HS-27A (cell line): ENCODE measurements around the gene RBFOX2.
"Not testable (repeated sequence)": the region's sequence is repeated elsewhere in the genome, so short reads cannot be mapped to it uniquely, and the experiment has no call there.

Experiments
- DNase-seq: peaks from one replicate; pipeline ENCODE4 v3.0.0-alpha.2; 2012; ENCODE audit warnings: low read depth, missing footprints

RBFOX2 gene

DNA sequence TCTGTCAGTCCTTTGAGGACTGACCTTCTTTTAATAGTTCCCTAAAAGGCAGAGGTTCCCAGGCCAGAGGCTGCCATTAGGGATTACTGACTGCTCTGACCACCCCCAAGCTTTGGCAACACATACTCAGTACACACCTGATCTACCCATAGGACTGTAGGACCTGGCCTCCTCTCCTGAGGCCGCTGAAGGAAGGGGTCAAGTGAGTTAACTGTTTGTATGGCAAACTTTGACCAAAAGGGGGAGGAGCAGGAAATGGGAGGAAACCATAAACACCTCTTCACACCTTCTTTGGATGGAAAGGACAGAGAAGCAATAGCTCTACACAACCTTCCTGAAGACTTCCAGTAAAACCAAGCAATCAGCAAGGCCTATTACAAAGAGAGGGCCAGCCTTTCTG is 207.0 kb downstream of the RBFOX2 start:
- DNase-seq, result no peak

GRCh38 chr22:35819421-35819820 is 209.2 kb downstream of the RBFOX2 start:
- no peak for DNase-seq

GRCh38 chr22:35818897-35819296 is 209.7 kb downstream of the RBFOX2 start:
- DNase-seq, result no peak

DNA sequence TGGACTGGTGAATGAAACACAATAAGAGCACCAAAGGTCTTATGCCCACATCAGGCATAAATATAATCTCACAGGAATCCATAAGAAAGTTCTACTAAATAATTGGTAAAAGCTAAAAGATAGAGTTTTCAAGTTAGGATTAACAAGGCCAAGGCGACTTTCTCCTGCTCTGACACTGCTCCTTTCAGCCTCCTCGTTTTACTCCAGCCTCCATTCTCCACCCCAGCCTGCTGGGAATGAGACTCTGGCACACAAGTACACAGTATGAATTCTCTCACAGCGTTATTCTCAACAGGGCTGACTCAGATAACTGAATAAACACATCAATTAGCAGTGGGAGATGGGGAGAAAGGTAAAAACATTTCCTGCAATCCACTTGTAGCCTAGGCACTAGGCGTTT is 216.0 kb downstream of the RBFOX2 start:
- DNase-seq, result no peak

DNA sequence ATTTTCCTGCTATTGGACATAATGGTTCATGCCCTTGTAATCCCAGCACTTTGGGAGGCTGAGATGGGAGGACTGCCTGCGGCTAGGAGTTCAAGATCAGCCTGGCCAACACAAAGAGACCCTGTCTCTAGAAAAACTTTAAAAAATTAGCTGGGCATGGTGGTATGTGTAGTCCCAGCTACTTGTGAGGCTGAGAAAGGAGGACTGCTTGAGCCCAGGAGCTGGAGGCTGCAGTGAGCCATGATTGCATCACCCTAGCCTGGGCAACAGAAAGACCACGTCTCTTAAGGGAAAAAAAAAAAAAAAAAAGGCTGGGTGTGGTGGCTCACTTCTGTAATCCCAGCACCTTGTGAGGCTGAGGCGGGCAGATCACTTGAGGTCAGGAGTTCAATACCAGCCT is 217.0 kb downstream of the RBFOX2 start:
- no peak for DNase-seq

- DNase-seq, result no peak
Observed at GRCh38 chr22:35809816-35810215, 218.8 kb downstream of the RBFOX2 start.

DNA sequence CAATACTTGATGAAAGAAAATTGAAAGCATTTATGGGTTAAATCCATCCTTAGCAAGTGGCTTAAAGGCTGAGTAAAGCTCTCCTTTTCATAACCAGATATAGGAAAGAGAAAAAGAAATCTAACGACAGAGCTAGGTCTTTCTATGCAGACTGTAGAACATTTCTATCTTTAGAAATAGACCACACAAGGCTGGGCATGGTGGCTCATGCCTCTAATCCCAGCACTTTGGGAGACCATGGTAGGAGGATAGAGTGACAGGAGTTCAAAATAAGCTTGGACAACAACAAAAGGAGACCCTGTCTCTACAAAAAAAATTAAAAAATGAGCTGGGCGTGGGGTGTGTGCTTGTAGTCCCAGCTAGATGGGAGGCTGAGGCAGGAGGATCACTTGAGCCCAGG is 220.2 kb downstream of the RBFOX2 start:
- DNase-seq, result no peak

GRCh38 chr22:35806668-35807067 is 222.0 kb downstream of the RBFOX2 start:
- DNase-seq, result not testable (repeated sequence)

DNA sequence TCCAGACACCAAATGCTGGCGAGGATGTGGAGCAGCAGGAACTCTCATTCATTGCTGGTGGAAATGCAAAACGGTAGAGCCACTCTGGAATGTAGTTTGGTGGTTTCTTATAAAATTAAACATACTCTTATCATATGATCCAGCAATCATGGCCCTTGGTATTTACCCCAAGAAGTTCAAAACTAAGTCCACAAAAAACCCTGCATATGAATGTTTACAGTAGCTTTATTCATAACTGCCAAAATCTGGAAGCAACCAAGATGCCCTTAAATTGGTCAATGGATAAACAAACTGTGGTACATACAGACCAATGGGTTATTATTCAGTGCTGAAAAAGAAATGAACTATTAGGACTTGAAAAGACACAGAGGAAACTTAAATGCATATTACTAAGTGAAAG is 223.2 kb downstream of the RBFOX2 start:
- DNase-seq, result no peak

DNA sequence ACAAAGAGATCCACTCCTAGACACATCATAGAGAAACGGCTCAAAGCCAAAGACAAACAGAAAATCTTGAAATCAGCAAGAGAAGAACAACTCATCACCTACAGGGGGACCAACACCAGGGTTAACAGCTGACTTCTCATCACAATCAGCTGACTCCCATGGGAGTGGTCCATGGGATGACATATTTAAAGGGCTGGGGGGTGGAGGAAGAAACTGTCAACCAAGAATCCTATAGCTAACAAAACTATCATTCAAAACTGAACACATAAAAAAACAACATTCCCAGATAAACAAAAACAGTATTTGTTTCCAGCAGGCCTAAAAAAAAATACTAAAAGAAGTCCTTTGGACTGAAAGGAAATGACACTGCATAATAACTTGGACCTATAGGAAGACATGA is 224.2 kb downstream of the RBFOX2 start:
- no peak for DNase-seq

GRCh38 chr22:35802885-35803284 is 225.7 kb downstream of the RBFOX2 start:
- DNase-seq, result no peak

- not testable (repeated sequence) for DNase-seq
Observed at GRCh38 chr22:35801301-35801700, 227.3 kb downstream of the RBFOX2 start.

DNA sequence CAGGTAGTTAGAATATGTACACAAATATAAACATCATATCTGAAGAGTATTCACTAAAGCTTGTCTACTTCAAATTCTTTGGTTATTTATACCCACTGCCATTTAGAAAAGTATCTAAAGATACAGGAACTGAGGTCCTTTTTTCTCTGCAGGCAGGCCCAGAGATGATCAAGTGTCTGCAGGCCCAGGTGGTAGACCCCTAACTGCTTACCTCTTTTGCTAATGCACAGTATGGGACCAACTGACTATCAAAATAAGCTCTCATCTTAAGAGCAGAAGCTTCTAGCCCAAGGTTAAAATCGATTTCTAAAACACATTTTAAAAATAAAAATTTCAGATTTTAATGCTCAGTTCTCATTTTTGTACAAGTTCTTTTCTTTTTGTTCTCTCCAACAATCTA is 229.5 kb downstream of the RBFOX2 start:
- no peak for DNase-seq

- DNase-seq, result no peak
Observed at GRCh38 chr22:35797411-35797810, 231.2 kb downstream of the RBFOX2 start.

DNA sequence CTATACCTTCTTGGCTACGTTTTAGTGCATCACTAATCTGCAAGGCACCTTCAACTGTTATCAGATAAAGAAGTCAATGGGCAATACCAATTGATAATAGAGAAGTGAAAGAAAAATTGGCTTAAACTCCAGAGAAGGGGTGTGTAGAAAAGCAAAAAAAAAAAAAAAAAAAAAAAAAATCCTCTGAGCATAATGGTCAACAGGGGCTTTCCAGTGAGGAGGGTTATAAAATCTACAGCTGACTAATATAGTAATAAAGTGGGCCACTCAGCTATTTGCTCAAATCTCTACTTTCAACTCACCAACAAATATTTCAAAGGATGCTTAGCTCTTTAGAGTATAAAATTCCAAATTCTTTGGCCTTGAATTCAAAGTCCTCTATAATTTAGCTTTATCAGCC is 233.1 kb downstream of the RBFOX2 start:
- DNase-seq, result no peak

- DNase-seq, result no peak
Observed at GRCh38 chr22:35792506-35792905, 236.1 kb downstream of the RBFOX2 start.

DNA sequence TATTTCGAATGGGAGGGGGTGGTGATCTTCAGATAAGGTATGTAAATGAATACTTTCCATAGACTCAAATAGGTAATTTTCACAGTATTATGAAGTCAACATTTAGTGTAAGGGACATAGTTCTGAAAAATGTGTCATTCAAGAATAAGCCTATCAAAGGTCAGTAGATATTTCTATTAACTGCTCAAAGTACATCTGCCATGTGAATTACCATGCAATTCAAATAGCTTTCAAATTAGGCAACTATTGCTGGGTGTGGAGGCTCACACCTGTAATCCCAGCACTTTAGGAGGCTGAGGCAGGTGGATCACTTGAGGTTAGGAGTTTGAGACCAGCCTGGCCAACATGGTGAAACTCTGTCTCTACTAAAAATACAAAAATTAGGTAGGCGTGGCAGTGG is 236.8 kb downstream of the RBFOX2 start:
- not testable (repeated sequence) for DNase-seq

GRCh38 chr22:35785181-35785923 is 243.3 kb downstream of the RBFOX2 start:
- DNase-seq, result no peak

- no peak for DNase-seq
Observed at GRCh38 chr22:35784633-35785032, 244.0 kb downstream of the RBFOX2 start.

GRCh38 chr22:35783943-35784614 is 244.5 kb downstream of the RBFOX2 start:
- no peak for DNase-seq

DNA sequence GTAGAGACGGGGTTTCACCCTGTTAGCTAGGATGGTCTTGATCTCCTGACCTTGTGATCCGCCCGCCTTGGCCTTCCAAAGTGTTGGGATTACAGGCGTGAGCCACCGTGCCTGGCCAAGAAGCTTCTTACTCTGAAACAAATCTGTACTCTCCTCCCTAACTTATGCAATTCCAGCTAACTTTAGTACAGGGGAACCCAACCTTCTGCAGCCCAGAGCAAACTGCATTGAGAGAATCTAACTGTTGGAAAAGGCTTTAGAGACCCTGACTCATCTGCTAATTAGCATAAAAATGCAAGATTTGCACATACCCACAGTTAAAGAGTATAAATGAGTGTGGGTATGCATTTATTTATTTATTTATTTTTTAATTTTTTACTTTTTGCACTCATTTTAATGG is 246.1 kb downstream of the RBFOX2 start:
- no peak for DNase-seq

- DNase-seq, result no peak
Observed at GRCh38 chr22:35781898-35782297, 246.7 kb downstream of the RBFOX2 start.

DNA sequence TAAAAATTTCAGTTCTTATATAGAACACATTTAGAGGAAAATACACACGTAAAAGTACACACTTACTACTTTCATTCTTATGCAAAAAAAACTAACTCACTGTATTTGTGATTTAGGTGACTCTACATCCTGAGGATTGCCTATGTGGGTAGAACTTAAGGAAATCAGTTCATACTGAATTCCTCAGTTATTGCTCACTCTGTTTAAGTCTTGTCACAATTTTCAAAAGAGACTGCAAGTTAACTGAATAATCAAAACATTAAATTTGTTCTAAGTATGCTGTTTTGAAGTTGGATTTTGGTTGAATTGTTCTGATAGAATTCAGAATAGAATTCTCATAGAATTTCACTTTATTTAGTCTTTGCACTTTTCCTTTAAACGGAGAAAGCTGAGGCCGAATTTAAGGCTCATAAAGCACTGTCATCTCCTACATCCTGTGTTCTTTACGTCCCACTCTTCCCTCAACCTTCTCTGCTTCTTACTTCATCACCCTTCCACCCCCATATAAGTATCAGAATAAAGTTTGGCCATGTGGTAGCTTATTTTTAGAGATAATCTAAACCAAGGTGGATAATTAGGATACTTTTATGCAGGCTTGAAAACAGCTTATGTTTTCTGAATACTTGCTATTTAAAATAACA is 251.2 kb downstream of the RBFOX2 start:
- peak; percentile 30 for DNase-seq
